Activated CD8-positive, alpha-beta memory T cell treated with anti-CD3 and anti-CD28 coated beads, Interleukin-2, amount 10 ng/mL, durations not matched to agents 7 days and 5 days (primary cell): ENCODE data around the gene HCK. TPM values are rescaled to one million over a fixed set of nuclear protein-coding genes. Genes with fewer than 3 reads are reported as not detected.
"Not testable (repeated sequence)": the region's sequence is repeated elsewhere in the genome, so short reads cannot be mapped to it uniquely, and the experiment has no call there.

Experiments
- ATAC-seq: fragments of 150-1000 bp; cut with Tn5 transposase; one replicate; pipeline ENCODE4 v1.10.0; 2021; ENCODE audit warnings: moderate library complexity
- CTCF ChIA-PET: fragments of 350-600 bp; sonication (Branson Sonifier 250); formaldehyde crosslinking; loops from one replicate; lab custom pipeline; 2021; ENCODE audit warnings: antibody characterized with exemption; lab: Charles Lee
- DNase-seq: peaks from one replicate; pipeline ENCODE4 v3.0.0-alpha.2; 2020
- H3K27ac Mint-ChIP-seq: one replicate; pipeline ENCODE4 v1.8.0; 2021; ENCODE audit warnings: mild to moderate bottlenecking, mixed read lengths
- H3K27me3 Mint-ChIP-seq: one replicate; pipeline ENCODE4 v1.8.0; 2021; ENCODE audit warnings: mixed read lengths
- H3K36me3 Mint-ChIP-seq: one replicate; pipeline ENCODE4 v1.8.0; 2021; ENCODE audit warnings: mild to moderate bottlenecking, mixed read lengths
- H3K4me1 Mint-ChIP-seq: one replicate; pipeline ENCODE4 v1.8.0; 2021; ENCODE audit warnings: mixed read lengths
- H3K4me3 Mint-ChIP-seq: one replicate; pipeline ENCODE4 v1.8.0; 2021; ENCODE audit warnings: mild to moderate bottlenecking, moderate library complexity, mixed read lengths
- H3K9me3 Mint-ChIP-seq: one replicate; pipeline ENCODE4 v1.8.0; 2022; ENCODE audit warnings: low read depth, mixed read lengths
- total RNA-seq, 2 experiments: library from RNA; stranded (reverse); gene quantifications; one replicate each; pipeline ENCODE4 v1.2.3, GENCODE V29; 2021

Gene HCK
- total RNA-seq, 2 experiments from 2014 or later = not detected

DNA sequence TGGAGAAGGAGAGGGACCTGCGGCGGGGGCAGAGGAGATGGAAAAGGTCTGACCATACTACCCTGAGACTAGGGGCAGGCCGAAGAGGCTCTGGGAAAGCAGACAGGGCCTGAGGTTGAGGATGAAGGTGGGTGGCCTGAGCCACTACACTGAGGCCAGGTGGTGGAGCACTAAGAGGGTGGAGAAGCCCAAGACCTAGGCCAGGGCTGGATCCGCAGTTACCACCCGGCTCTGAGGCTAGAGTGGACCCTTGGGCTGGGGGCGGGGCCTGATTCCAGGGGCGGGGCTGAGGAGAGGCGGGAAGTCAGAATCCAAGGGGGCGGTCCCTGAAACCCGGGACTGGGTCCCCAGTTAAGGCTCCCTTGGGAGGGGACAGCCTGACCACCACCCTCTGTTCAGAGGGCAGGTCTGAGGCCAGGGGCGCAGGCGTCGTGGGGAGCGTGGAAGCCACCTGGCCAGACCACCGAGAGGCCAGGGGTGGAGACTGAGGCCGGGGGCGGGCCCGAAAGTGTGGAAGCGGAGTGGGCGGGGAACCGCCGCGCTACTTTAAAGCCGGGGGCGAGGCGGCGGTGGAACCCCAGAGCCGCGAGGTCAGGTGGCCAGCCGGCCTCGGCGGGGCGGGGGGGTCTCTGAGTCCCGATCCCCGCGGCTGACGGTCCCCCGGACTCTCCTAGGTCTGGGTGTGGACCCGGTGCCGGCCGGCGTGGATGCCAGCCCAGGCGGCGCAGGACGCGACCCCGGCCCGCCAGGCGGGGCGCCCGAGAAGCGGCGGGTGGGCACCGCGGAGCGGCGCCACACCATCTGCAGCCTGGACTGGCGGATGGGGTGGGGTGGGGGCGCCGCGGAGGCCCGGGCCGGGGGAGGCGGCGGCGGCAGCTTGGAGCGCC is 33.5 kb upstream of the HCK start:
- Mint-ChIP-seq H3K9me3 (no peaks in the 10 kb centered on the region), H3K4me3 (peak overlapping the region; percentile 63), H3K36me3 (no peaks in the 10 kb centered on the region), H3K27me3 (peaks cover 80% of the 10 kb centered on the region), H3K4me1 (peaks cover 13% of the 10 kb centered on the region), H3K27ac (no peak overlapping the region)
- DNase-seq (peak; percentile 55), ATAC-seq (peak; percentile 67)
- CTCF ChIA-PET = interaction anchor here (1.4 to 2.9 kb wide), 4 partner anchors 11 to 195 kb away, joined by 4 to 25 read pairs (median 11); no protein-coding TSS in a partner anchor

DNA sequence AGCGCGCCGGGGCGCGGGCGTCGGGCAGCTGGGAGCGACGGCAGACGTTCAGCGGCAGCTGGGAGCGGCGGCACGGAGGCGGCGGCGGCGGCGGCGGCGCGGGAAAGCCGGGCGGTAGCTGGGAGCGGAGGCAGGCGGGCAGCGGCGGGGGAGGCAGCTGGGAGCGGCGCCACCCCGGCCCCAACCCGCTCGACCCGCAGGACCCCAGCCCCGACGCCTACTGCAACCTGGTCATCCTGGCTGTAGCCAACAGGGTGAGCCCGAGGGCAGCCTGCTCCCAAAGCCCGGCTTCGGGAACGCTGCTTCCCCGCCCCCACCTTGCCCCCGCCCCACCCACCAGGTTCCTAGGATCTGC is 32.9 kb upstream of the HCK start:
- Mint-ChIP-seq H3K9me3 (no peaks in the 10 kb centered on the region), H3K36me3 (no peaks in the 10 kb centered on the region), H3K27me3 (peaks cover 85% of the 10 kb centered on the region), H3K4me3 (peak overlapping the region; percentile 62), H3K4me1 (peaks cover 13% of the 10 kb centered on the region), H3K27ac (no peak overlapping the region)
- DNase-seq (no peak), ATAC-seq (no peak)
- CTCF ChIA-PET = interaction anchor here (1.1 to 2.9 kb wide), 2 partner anchors 12 to 72 kb away, joined by 4 to 25 read pairs; no protein-coding TSS in a partner anchor

DNA sequence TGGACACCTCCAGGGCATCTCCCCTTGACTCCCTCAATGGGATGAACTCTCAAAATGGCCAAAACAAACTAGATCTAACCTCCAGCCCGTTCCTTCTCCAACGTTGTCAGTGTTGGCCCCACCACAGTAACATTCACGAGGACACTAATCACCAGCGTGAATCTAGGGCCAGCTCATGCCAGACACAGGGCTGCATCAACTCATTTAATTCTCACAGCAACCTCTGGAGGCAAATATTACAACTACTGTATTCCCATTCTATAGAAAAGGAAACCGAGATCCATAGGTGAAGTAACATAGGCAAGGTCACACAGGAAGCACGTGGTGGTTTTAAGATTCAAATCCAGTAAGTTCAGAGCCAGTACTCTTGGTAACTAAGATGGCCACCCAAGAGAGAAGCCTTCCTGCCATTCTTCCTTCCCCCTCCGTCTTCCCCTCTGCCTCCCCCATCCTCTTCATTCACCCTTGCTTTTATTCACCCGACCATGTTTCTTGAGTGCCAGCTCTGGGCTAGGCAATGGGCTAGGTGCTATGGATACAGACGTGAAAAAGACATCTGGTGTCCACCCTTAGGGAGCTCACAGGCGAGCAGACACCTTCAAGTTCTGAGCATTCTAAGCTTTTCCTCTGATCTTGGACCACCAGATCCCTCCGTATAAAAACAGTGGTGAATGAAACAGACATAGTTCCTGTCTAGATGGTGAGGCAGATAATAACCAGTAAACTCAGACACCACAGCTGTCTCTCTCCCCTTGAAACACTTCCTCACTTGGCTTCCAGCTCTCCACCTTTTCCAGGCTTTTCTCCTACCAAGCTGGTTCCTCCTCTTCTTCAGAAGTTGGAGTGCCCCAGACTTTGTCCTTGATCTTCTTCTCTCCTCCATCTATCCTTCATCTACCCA is 32.2 kb upstream of the HCK start:
- DNase-seq (no peak), ATAC-seq (no peak)
- CTCF ChIA-PET = interaction anchor here (1.1 to 2.9 kb wide), 3 partner anchors 11 to 71 kb away, joined by 4 to 25 read pairs (median 6); partner anchors contain the start of gene PDRG1
- H3K9me3 Mint-ChIP-seq = no peaks in the 10 kb centered on the region
- H3K27me3 Mint-ChIP-seq = peaks cover 85% of the 10 kb centered on the region
- H3K36me3 Mint-ChIP-seq = no peaks in the 10 kb centered on the region
- peaks cover 13% of the 10 kb centered on the region for H3K4me1 Mint-ChIP-seq
- no peak overlapping the region for H3K27ac Mint-ChIP-seq
- peak overlapping the region; percentile 62 for H3K4me3 Mint-ChIP-seq

DNA sequence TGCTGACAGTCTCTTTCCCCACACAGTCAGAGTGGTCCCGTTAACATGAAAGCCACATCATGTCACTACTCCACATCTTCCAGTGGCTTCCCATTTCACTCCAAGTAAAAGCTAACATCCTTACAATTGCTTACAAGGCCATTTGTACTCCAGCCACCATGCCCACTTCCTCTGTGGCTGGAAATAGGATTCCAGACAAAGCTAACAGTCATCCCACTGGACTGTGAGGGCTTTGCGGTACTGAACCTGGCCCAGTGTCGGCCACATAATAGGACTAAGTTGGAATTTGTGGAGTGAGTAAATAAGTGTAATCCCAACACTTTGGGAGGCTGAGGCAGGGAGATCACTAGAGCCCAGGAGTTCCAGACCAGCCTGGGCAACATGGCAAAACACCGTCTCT is 31.0 kb upstream of the HCK start:
- DNase-seq (no peak), ATAC-seq (no peak)
- CTCF ChIA-PET = interaction anchor here (2.9 kb wide), 1 partner anchor 10 kb away, joined by 25 read pairs; no protein-coding TSS in a partner anchor
- Mint-ChIP-seq H3K27me3 (peaks cover 82% of the 10 kb centered on the region), H3K27ac (no peak overlapping the region), H3K36me3 (no peaks in the 10 kb centered on the region), H3K4me3 (no peak overlapping the region), H3K9me3 (no peaks in the 10 kb centered on the region), H3K4me1 (peaks cover 13% of the 10 kb centered on the region)

DNA sequence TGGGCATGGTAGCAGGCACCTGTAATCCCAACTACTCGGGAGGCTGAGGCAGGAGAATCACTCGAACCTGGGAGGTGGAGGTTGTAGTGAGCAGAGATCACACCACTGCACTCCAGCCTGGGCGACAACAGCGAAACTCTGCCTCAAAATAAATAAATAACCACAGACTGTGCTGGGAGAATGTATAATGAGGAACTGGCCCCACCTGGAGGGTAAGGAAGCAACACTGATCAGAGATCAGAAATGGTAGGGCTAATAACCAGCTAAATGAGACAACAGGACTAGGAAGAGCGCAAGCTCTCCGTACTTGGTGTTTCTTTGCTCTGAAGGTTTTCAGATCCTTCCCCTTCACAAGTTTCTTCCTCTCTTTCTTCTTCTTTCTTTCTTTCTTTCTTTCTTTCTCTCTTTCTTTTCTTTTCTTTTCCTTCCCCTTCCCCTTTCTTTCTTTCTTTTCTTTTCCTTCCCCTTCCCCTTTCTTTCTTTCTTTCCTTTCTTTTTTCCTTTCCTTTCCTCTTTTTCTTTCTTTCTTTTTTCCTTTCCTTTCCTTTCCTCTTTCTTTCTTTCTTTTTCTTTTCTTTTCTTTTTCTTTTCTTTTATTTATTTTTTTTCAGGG is 27.3 kb upstream of the HCK start:
- H3K36me3 Mint-ChIP-seq = no peaks in the 10 kb centered on the region
- H3K27me3 Mint-ChIP-seq = peaks cover 60% of the 10 kb centered on the region
- no peak overlapping the region for H3K27ac Mint-ChIP-seq
- H3K9me3 Mint-ChIP-seq = no peaks in the 10 kb centered on the region
- DNase-seq (no peak), ATAC-seq (no peak)
- H3K4me3 Mint-ChIP-seq = no peak overlapping the region
- peaks cover 7% of the 10 kb centered on the region for H3K4me1 Mint-ChIP-seq
- CTCF ChIA-PET = no interaction called here

DNA sequence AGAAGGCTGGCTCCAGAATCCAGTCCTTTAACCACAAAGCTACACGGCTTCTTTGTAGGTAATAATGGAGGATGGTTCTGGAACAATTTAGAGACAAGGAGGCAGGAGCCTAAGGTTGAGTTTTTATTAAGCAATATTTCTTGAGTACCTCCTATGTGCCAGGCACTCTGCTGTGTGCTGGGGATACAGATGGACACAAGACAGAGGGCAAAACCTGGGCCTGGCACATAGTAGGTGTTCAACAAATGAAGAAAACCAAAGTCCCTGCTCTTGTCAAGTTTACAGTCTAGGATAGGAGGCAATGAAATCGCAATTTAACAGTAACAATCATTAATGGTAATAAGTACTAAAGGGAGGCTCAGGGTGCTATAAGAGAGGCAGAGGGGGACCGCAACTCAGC is 24.4 kb upstream of the HCK start:
- H3K4me3 Mint-ChIP-seq = no peak overlapping the region
- CTCF ChIA-PET = interaction anchor here (1.4 kb wide), 1 partner anchor 175 kb away, joined by 4 read pairs; no protein-coding TSS in a partner anchor

DNA sequence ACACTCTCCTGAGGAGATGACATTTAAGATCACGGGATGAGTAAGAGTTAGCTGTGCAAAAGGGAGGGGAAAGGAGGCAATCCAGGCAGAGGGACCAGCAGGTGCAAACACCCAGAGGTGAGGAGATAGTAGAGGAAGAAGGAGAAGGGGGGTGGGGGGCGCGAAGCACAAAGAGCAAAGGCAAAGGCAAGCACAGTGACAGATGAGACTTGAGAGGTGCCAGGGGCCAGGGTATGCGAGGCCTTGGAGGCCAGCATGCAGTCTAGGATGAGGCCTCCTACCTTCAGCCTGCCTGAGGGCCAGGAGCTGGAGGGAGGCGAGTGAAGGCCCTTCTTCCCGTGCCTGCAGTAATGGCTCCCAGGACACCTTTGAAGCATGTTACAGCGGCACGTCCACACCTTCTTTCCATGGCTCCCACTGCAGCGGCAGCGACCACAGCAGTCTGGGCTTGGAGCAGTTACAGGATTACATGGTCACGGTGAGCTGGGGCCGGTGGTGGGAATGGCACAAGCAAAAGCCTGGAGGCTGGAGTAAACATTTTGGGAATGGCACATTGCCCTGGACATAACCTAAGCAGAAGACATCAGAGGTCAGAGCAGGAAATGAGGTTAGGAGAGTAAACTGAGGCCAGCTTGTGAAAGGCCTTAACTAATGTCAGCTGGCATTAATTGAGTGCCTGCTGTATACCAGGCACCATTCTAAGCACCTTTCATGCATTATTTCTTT is 23.2 kb upstream of the HCK start:
- Mint-ChIP-seq H3K4me1 (no peaks in the 10 kb centered on the region), H3K4me3 (no peak overlapping the region), H3K36me3 (no peaks in the 10 kb centered on the region), H3K27ac (no peak overlapping the region), H3K27me3 (peaks cover 47% of the 10 kb centered on the region), H3K9me3 (no peaks in the 10 kb centered on the region)
- DNase-seq = no peak
- ATAC-seq = no peak
- CTCF ChIA-PET = interaction anchor here (1.4 to 4.8 kb wide), 6 partner anchors 65 to 328 kb away, joined by 3 to 46 read pairs (median 10); partner anchors contain the start of gene MYLK2

More for the DNA sequence above, 24.4 kb upstream of the HCK start:
- no peaks in the 10 kb centered on the region for H3K36me3 Mint-ChIP-seq
- peaks cover 48% of the 10 kb centered on the region for H3K27me3 Mint-ChIP-seq
- no peaks in the 10 kb centered on the region for H3K9me3 Mint-ChIP-seq
- H3K4me1 Mint-ChIP-seq = no peaks in the 10 kb centered on the region
- DNase-seq (no peak), ATAC-seq (no peak)
- H3K27ac Mint-ChIP-seq = no peak overlapping the region

DNA sequence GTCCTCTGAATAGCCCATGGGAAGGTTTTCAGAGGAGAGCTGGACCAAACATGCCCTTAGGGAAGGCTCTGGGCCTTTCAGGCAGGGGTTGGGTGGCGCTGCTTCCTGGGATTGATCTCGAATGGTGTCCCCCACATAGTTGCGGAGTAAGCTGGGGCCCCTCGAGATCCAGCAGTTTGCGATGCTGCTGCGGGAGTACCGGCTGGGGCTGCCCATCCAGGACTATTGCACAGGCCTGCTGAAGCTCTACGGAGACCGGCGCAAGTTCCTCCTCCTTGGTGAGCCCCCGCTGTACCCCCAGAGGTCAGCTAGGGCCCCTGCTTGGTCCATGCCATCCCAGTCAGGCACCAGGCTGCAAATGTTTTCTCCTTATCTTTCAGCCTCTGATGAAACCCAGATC is 22.5 kb upstream of the HCK start:
- no peak for ATAC-seq
- Mint-ChIP-seq H3K27me3 (peaks cover 46% of the 10 kb centered on the region), H3K4me1 (no peaks in the 10 kb centered on the region), H3K27ac (no peak overlapping the region), H3K4me3 (no peak overlapping the region), H3K36me3 (no peaks in the 10 kb centered on the region), H3K9me3 (no peaks in the 10 kb centered on the region)
- CTCF ChIA-PET = interaction anchor here (1.4 to 4.8 kb wide), 11 partner anchors 10 to 327 kb away, joined by 3 to 46 read pairs (median 17); partner anchors contain the start of genes HCK and MYLK2
- DNase-seq = no peak

DNA sequence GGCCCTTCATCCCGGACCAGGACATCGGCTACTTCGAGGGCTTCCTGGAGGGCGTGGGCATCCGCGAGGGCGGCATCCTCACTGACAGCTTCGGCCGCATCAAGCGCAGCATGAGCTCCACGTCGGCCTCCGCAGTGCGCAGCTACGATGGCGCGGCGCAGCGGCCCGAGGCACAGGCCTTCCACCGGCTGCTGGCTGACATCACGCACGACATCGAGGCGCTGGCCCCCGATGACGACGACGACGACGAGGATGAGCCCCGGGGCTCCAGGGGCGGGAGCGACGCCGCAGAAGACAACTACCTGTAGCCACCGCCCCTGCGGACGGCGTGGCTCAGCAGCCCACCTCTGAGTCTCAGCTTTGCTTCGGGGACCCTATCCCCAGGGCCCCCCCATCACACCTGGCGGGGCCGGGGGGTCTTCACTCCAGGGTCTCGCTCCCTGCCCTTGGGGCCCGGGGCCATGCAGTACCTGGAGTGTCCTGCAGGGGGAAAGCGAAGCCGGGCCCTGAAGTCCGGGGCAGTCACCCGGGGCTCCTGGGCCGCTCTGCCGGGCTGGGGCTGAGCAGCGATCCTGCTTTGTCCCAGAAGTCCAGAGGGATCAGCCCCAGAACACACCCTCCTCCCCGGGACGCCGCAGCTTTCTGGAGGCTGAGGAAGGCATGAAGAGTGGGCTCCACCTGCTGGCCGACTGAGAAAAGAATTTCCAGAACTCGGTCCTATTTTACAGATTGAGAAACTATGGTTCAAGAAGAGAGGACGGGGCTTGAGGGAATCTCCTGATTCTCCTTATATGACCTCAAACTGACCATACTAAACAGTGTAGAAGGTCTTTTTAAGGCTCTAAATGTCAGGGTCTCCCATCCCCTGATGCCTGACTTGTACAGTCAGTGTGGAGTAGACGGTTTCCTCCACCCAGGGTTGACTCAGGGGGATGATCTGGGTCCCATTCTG is 20.8 kb upstream of the HCK start:
- peaks cover 42% of the 10 kb centered on the region for H3K27me3 Mint-ChIP-seq
- CTCF ChIA-PET = interaction anchor here (0.6 to 4.8 kb wide), 32 partner anchors 10 to 622 kb away, joined by 3 to 46 read pairs (median 3); partner anchors contain the start of genes HCK, MYLK2, PDRG1 and XKR7
- H3K4me1 Mint-ChIP-seq = no peaks in the 10 kb centered on the region
- H3K4me3 Mint-ChIP-seq = no peak overlapping the region
- peak; percentile 67 for DNase-seq
- ATAC-seq = peak; percentile 79
- H3K36me3 Mint-ChIP-seq = no peaks in the 10 kb centered on the region
- H3K27ac Mint-ChIP-seq = no peak overlapping the region
- no peaks in the 10 kb centered on the region for H3K9me3 Mint-ChIP-seq

DNA sequence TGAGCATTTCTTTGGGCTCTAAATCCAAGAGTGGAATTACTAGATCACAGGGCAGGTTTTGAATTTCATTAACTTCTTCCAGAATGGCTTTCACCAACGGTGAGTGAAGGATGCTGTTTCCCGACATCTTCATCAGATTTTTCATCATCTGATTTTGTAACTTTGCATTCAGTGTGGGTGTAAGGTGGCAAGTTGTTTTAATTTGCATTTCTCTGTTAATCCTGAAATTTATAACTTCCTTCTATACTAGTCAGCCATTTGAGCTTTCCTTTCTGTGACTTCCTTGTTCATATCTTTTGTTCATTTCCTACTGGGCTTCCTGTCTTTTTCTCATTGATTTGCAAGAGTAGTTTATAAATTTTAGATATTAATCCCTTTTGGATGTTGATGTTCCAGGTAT is 18.7 kb upstream of the HCK start:
- no peaks in the 10 kb centered on the region for H3K36me3 Mint-ChIP-seq
- CTCF ChIA-PET = interaction anchor here (3.2 to 4.8 kb wide), 2 partner anchors 16 to 212 kb away, joined by 18 to 46 read pairs; partner anchors contain the start of gene MYLK2

DNA sequence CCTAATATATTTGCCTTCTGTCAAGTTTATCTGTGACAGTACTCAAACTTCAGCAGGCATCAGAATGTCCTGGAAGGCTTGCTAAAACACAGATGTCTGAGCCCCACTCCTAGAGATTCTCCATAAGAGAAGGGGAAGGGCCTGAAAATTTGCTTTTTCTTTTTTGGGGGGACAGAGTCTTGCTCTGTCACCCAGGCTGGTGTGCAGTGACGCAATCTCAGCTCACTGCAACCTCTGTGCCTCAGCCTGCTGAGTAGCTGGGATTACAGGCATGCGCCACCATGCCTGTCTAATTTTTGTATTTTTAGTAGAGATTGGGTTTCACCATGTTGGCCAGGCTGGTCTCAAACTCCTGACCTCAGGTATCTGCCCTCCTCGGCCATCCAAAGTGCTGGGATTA is 18.3 kb upstream of the HCK start:
- DNase-seq, H3K9me3 Mint-ChIP-seq, H3K27ac Mint-ChIP-seq, H3K36me3 Mint-ChIP-seq, H3K4me3 Mint-ChIP-seq, ATAC-seq, H3K4me1 Mint-ChIP-seq: not testable (repeated sequence)
- peaks cover 52% of the 10 kb centered on the region for H3K27me3 Mint-ChIP-seq
- CTCF ChIA-PET = interaction anchor here (3.2 to 4.8 kb wide), 2 partner anchors 17 to 212 kb away, joined by 18 to 46 read pairs; partner anchors contain the start of gene MYLK2

More for the DNA sequence above, 18.7 kb upstream of the HCK start:
- no peaks in the 10 kb centered on the region for H3K4me1 Mint-ChIP-seq
- no peaks in the 10 kb centered on the region for H3K9me3 Mint-ChIP-seq
- ATAC-seq = no peak
- H3K27me3 Mint-ChIP-seq = peaks cover 52% of the 10 kb centered on the region
- no peak overlapping the region for H3K4me3 Mint-ChIP-seq
- no peak for DNase-seq
- no peak overlapping the region for H3K27ac Mint-ChIP-seq
